ENCODE data around the gene ADGRL4.

ADGRL4 gene

GRCh38 chr1:78919150-78919549 is 87.4 kb downstream of the ADGRL4 start:
- no peak for DNase-seq (ENCODE audit: low read depth)
- no peak for TF ChIP-seq CTCF (conservative IDR thresholded peaks at IDR 0.05; ENCODE audit: low read length)
- H3K4me3 ChIP-seq (ENCODE audit: low read length), result no peak overlapping the region

- TF ChIP-seq CTCF (conservative IDR thresholded peaks at IDR 0.05; ENCODE audit: low read length), result no peak
- DNase-seq (ENCODE audit: low read depth), result no peak
- no peak overlapping the region for H3K4me3 ChIP-seq (ENCODE audit: low read length)
Observed at GRCh38 chr1:78918157-78918556, 88.4 kb downstream of the ADGRL4 start.

DNA sequence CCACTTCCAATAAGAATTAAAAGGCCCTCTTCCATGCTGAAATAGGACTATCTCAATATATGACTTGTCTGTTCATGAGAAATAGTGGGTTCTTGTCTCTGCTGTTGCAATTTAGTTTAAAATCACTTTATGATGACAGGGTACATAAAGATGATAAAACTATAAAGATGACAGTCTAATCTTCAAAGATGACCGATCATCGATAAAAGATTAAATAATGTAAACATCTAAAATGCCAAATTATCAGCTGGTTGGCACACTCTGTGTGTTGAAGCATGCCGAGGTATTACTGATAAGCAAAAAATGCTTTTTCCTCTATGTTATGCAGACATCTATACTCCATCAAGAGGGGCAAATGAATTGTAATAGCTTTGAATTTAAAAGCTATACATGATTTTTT is 89.5 kb downstream of the ADGRL4 start:
- H3K4me3 ChIP-seq (ENCODE audit: low read length), result no peak overlapping the region
- no peak for TF ChIP-seq CTCF (conservative IDR thresholded peaks at IDR 0.05; ENCODE audit: low read length)
- no peak for DNase-seq (ENCODE audit: low read depth)

- TF ChIP-seq CTCF (conservative IDR thresholded peaks at IDR 0.05; ENCODE audit: low read length), result no peak
- no peak overlapping the region for H3K4me3 ChIP-seq (ENCODE audit: low read length)
- peak; percentile 17 for DNase-seq (ENCODE audit: low read depth)
Observed at GRCh38 chr1:78913950-78914349, 92.6 kb downstream of the ADGRL4 start.

- DNase-seq (ENCODE audit: low read depth), result peak; percentile 36
- no peak overlapping the region for H3K4me3 ChIP-seq (ENCODE audit: low read length)
- no peak for TF ChIP-seq CTCF (conservative IDR thresholded peaks at IDR 0.05; ENCODE audit: low read length)
Observed at GRCh38 chr1:78911956-78912880, 94.3 kb downstream of the ADGRL4 start.

DNA sequence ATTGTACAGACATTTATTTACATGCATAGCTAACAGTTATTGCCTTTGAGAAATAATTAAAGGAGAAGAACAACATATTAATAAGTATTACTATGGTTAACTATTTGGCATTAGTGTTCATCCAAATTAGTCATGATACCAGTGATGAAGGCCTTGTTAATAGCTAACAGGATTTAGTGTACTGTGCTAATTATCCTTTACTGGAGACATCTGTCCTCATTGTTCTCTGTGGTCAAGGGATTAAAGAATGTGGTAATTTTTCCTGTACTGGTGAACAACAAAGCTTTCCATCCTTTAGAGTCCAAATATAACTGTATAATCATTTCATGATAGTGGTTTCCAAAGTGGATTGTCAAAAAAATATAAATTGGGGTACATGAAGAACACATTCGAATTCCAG is 103.9 kb downstream of the ADGRL4 start:
- no peak overlapping the region for H3K4me3 ChIP-seq (ENCODE audit: low read length)
- DNase-seq (ENCODE audit: low read depth), result no peak
- no peak for TF ChIP-seq CTCF (conservative IDR thresholded peaks at IDR 0.05; ENCODE audit: low read length)

- no peak for TF ChIP-seq CTCF (conservative IDR thresholded peaks at IDR 0.05; ENCODE audit: low read length)
- DNase-seq (ENCODE audit: low read depth), result peak; percentile 1
- no peak overlapping the region for H3K4me3 ChIP-seq (ENCODE audit: low read length)
Observed at GRCh38 chr1:78894811-78895210, 111.7 kb downstream of the ADGRL4 start.

Measured in AG10803 (cell line).